PC-9 (cell line): Measurements from ENCODE around the gene ZNF516.

ENCODE experiments used
- EZH2 ChIP-seq: fragments of 200-600 bp; sonication (generic); IDR thresholded peaks from 2 replicates; pipeline ENCODE4 v1.8.0; 2017; ENCODE audit warnings: antibody characterized with exemption, low read depth
- TF ChIP-seq, protein P1 (sequence below): fragments of 200-600 bp; sonication (generic); conservative IDR thresholded peaks from 2 replicates; pipeline ENCODE4 v1.6.1; 2017; ENCODE audit warnings: mixed run types, antibody characterized with exemption, mild to moderate bottlenecking, moderate library complexity

DNA sequence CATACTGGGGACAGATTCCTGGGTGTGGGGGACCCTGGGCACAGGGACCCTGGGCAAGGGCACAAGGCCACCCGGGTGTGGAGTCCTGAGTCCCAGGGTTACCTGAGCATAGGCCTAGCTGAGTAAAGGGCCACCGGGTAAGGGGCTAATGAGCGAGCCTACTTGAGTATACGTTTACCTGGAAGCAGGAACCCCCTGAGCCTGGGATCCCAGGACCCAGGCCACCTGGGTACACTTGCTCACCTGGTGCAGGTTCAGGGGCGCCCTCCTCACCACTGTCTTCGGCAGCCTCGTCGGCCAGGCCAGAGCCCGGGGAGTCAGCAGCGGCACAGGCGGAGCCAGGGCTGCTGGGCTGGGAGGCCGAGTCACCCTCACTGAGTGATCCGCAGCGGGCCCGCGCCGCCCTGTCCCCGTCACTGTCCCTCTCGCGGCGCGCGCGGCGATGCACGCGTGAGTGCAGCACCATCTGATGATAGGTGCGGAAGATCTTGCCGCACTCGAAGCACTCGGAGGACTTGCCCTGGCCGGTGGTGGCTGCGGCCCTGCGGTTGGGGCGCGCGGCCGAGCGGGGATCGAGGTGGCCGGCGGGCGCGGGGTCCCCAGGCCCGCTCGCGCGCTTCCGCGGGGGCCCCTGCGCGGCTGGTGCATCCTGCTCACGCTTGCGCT is 53.9 kb downstream of the ZNF516 start:
- TF ChIP-seq, protein P1, sequence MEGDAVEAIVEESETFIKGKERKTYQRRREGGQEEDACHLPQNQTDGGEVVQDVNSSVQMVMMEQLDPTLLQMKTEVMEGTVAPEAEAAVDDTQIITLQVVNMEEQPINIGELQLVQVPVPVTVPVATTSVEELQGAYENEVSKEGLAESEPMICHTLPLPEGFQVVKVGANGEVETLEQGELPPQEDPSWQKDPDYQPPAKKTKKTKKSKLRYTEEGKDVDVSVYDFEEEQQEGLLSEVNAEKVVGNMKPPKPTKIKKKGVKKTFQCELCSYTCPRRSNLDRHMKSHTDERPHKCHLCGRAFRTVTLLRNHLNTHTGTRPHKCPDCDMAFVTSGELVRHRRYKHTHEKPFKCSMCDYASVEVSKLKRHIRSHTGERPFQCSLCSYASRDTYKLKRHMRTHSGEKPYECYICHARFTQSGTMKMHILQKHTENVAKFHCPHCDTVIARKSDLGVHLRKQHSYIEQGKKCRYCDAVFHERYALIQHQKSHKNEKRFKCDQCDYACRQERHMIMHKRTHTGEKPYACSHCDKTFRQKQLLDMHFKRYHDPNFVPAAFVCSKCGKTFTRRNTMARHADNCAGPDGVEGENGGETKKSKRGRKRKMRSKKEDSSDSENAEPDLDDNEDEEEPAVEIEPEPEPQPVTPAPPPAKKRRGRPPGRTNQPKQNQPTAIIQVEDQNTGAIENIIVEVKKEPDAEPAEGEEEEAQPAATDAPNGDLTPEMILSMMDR, result no peak
- TF ChIP-seq EZH2, result no peak
